HEK293 (cell line): Measurements from ENCODE around the gene SLC22A17.

Experiments used
- ZNF184 ChIP-seq: fragments of 450-650 bp; IDR thresholded peaks from 2 replicates; pipeline ENCODE4 v1.5.1; 2018; ENCODE audit warnings: missing biosample characterization, mild to moderate bottlenecking, missing genetic modification characterization
- TF ChIP-seq, protein P1 (sequence below): fragments of 450-650 bp; formaldehyde crosslinking; IDR thresholded peaks from 2 replicates; pipeline ENCODE4 v1.5.1; 2016; ENCODE audit warnings: missing biosample characterization, missing genetic modification characterization

DNA sequence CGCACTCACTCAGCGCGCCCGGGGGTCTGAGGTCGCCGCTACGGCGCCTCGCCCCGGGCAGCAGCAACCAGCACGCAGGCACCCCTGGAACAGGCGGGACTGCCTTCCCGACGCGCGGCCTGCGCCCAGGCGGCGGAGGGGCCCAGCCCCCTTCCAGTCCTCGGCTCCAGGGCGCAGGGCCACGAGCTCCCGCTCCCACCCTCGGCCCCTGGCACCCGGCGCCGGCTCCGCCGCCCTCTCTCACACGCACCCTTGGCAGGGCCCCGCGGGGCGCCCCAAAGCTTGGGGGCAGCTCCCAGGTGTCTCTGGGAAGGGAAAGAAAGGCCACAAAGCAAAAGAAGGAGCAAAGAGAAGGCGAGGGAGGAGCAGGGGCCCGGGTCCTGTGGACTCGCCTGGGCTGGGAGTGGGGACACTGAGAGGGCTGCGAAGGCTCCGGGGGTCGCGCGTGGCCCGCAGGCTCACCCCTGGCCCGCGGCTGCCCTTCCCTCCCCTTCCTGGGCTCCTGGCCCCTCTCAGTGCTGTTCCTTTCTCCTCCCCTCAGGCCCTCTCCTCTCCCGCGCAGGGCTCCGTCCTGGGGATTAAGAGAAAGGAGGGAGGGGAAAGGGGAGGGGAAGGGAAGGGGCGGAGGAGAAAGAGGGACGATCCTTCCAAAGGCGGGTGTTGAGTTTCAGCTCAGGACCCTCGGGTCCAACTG, 13.2 kb upstream of the SLC22A17 start:
- no peak for TF ChIP-seq ZNF184 (tag by site-specific recombination)
- TF ChIP-seq, protein P1, sequence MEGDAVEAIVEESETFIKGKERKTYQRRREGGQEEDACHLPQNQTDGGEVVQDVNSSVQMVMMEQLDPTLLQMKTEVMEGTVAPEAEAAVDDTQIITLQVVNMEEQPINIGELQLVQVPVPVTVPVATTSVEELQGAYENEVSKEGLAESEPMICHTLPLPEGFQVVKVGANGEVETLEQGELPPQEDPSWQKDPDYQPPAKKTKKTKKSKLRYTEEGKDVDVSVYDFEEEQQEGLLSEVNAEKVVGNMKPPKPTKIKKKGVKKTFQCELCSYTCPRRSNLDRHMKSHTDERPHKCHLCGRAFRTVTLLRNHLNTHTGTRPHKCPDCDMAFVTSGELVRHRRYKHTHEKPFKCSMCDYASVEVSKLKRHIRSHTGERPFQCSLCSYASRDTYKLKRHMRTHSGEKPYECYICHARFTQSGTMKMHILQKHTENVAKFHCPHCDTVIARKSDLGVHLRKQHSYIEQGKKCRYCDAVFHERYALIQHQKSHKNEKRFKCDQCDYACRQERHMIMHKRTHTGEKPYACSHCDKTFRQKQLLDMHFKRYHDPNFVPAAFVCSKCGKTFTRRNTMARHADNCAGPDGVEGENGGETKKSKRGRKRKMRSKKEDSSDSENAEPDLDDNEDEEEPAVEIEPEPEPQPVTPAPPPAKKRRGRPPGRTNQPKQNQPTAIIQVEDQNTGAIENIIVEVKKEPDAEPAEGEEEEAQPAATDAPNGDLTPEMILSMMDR (tag by site-specific recombination): no peak
